HepG2 (cell line): Measurements from ENCODE around the gene SOX8. TPM values are rescaled to one million over a fixed set of nuclear protein-coding genes. Genes with fewer than 3 reads are reported as not detected.
A peak's percentile ranks its signal among the peaks of the same experiment; 100 is the strongest.

Source experiments
- ATAC-seq: fragments of 200-7000 bp; cut with Tn5 transposase; 3 replicates; pipeline ENCODE4 v1.9.1; 2020; ENCODE audit warnings: mild to moderate bottlenecking, moderate library complexity
- BruUV-seq: library from RNA; stranded (reverse); fragments of 400-500 nt; replicated peaks from 2 replicates; lab custom pipeline; 2021; lab: Mats Ljungman, UMichigan
- CTCF ChIA-PET: fragments of 300-600 bp; formaldehyde crosslinking; extraction: SDS; loops from one replicate; lab custom pipeline; 2021; ENCODE audit warnings: low total read pairs, inconsistent platforms, low intra/inter-chr PET ratio; lab: Yijun Ruan, JAX
- POLR2A ChIA-PET: fragments of 350-600 bp; sonication (Branson Sonifier 250); formaldehyde crosslinking; loops from one replicate; lab custom pipeline; 2020; ENCODE audit warnings: antibody characterized with exemption, inconsistent platforms; lab: Yijun Ruan, JAX
- DNase-seq: peaks from one replicate; pipeline ENCODE4 v3.0.0-alpha.2; 2015; ENCODE audit warnings: low spot score
- FAIRE-seq: peaks from 3 replicates; lab custom pipeline; 2011; peaks lifted over from hg19 to GRCh38; lab: Jason Lieb, UNC
- H2AFZ ChIP-seq: one replicate; pipeline ENCODE4 v1.6.1; 2011; ENCODE audit warnings: low read length, inconsistent platforms
- H3K27ac ChIP-seq: fragments of 300-600 bp; 3 replicates; pipeline ENCODE4 v1.8.0; 2011; ENCODE audit warnings: mixed run types, mild to moderate bottlenecking, mixed read lengths, low read length, inconsistent platforms; ENCODE audit not compliant: insufficient read depth; ENCODE audit errors: extremely low read length
- H3K27me3 ChIP-seq, 2 experiments: fragments of 200-600 bp in 1 of 2; 2 replicates in 1 of 2; 3 replicates in 1 of 2; pipeline versions ENCODE4 v1.6.0 to v1.8.0; 2011; ENCODE audit warnings: low read length in 2 of 2, mild to moderate bottlenecking in 2 of 2, moderate library complexity in 2 of 2, inconsistent platforms in 1 of 2; ENCODE audit not compliant: insufficient read depth in 2 of 2, control insufficient read depth in 1 of 2
- H3K36me3 ChIP-seq, 2 experiments: fragments of 200-600 bp in 1 of 2; replicated peaks in 1 of 2; 2 replicates in 1 of 2; 3 replicates in 1 of 2; pipeline versions ENCODE4 v1.5.1 to v1.8.0; 2011; ENCODE audit warnings: low read length in 2 of 2, inconsistent platforms in 1 of 2; ENCODE audit not compliant: insufficient read depth in 2 of 2, control insufficient read depth in 1 of 2
- H3K4me1 ChIP-seq: 2 replicates; pipeline ENCODE4 v1.5.1; 2012; ENCODE audit warnings: low read length, inconsistent platforms; ENCODE audit not compliant: insufficient read depth
- H3K4me2 ChIP-seq: 2 replicates; pipeline ENCODE4 v1.6.0; 2011; ENCODE audit warnings: low read depth, low read length, inconsistent platforms
- H3K4me3 ChIP-seq, 3 experiments: fragments of 200-600 bp in 1 of 3; sonication (generic), shearing (Covaris generic) in 1 of 3; replicated peaks in 1 of 3; 2 replicates each; pipeline ENCODE4 v1.5.1; 2011 to 2016; ENCODE audit warnings: low read length in 3 of 3, inconsistent platforms in 2 of 3, low read depth in 2 of 3, mild to moderate bottlenecking in 2 of 3, control low read depth in 1 of 3, mixed read lengths in 1 of 3; ENCODE audit not compliant: insufficient read depth in 1 of 3
- H3K79me2 ChIP-seq: one replicate; pipeline ENCODE4 v1.6.1; 2011; ENCODE audit warnings: low read length, inconsistent platforms; ENCODE audit not compliant: insufficient read depth
- H3K9ac ChIP-seq: 2 replicates; pipeline ENCODE4 v1.6.0; 2011; ENCODE audit warnings: mild to moderate bottlenecking, low read depth, low read length, inconsistent platforms; ENCODE audit not compliant: insufficient read depth
- H3K9me3 ChIP-seq: 2 replicates; pipeline ENCODE4 v1.5.1; 2012; ENCODE audit warnings: mild to moderate bottlenecking, low read length
- H4K20me1 ChIP-seq: 2 replicates; pipeline ENCODE4 v1.6.0; 2011; ENCODE audit warnings: inconsistent platforms, mild to moderate bottlenecking, low read length, moderate library complexity; ENCODE audit not compliant: insufficient read depth
- CC2D1A ChIP-seq: sonication (generic); formaldehyde crosslinking; IDR thresholded peaks from 2 replicates; pipeline ENCODE4 v1.8.1; 2023; ENCODE audit warnings: mild to moderate bottlenecking, missing genetic modification reagents
- ESRRA ChIP-seq: sonication (generic); formaldehyde crosslinking; IDR thresholded peaks from 2 replicates; pipeline ENCODE4 v1.5.1; 2020; ENCODE audit warnings: mild to moderate bottlenecking, low read depth, missing genetic modification reagents
- FLYWCH1 ChIP-seq: sonication (generic); formaldehyde crosslinking; IDR thresholded peaks from 2 replicates; pipeline ENCODE4 v1.8.1; 2023; ENCODE audit warnings: mild to moderate bottlenecking, missing genetic modification reagents
- FOXK1 ChIP-seq: sonication (generic); formaldehyde crosslinking; IDR thresholded peaks from 2 replicates; pipeline ENCODE4 v1.4.0; 2020; ENCODE audit warnings: low read depth, missing genetic modification reagents, borderline replicate concordance
- IRX3 ChIP-seq: sonication (generic); formaldehyde crosslinking; IDR thresholded peaks from 2 replicates; pipeline ENCODE4 v1.8.1; 2023; ENCODE audit warnings: mild to moderate bottlenecking, low read depth, missing genetic modification reagents, borderline replicate concordance
- MAX ChIP-seq: IDR thresholded peaks from 2 replicates; pipeline ENCODE4 v1.6.1; 2012; ENCODE audit warnings: inconsistent platforms
- NR2F1 ChIP-seq, 2 experiments: fragments of 450-650 bp in 1 of 2; formaldehyde crosslinking in 1 of 2; IDR thresholded peaks; 2 replicates each; pipeline versions ENCODE4 v1.5.0 to v1.6.1; 2016 to 2020; ENCODE audit warnings: mild to moderate bottlenecking in 1 of 2, missing compliant biosample characterization in 1 of 2, missing genetic modification reagents in 1 of 2, moderate library complexity in 1 of 2
- PAXIP1 ChIP-seq: sonication (generic); formaldehyde crosslinking; conservative IDR thresholded peaks from 2 replicates; pipeline ENCODE4 v1.4.0; 2020; ENCODE audit warnings: mild to moderate bottlenecking, missing genetic modification reagents, moderate library complexity
- TEAD3 ChIP-seq: optimal IDR thresholded peaks from 2 replicates; pipeline ENCODE3; 2016; ENCODE audit warnings: borderline replicate concordance
- THAP9 ChIP-seq: sonication (generic); formaldehyde crosslinking; IDR thresholded peaks from 2 replicates; pipeline ENCODE4; 2020; ENCODE audit warnings: missing genetic modification reagents, mild to moderate bottlenecking, borderline replicate concordance
- WIZ ChIP-seq: sonication (generic); formaldehyde crosslinking; IDR thresholded peaks from 2 replicates; pipeline ENCODE4 v1.5.1; 2020; ENCODE audit warnings: mild to moderate bottlenecking, missing genetic modification reagents
- XBP1 ChIP-seq: sonication (generic); formaldehyde crosslinking; IDR thresholded peaks from 2 replicates; pipeline ENCODE4 v1.5.0; 2020; ENCODE audit warnings: missing genetic modification reagents
- ZBTB8A ChIP-seq: sonication (generic); formaldehyde crosslinking; IDR thresholded peaks from 2 replicates; pipeline ENCODE4 v1.4.0; 2020; ENCODE audit warnings: mild to moderate bottlenecking, low read depth, missing genetic modification reagents, borderline replicate concordance
- ZNF224 ChIP-seq: sonication (generic); formaldehyde crosslinking; IDR thresholded peaks from 2 replicates; pipeline ENCODE4 v1.5.0; 2020; ENCODE audit warnings: mild to moderate bottlenecking, missing genetic modification reagents
- ZNF773 ChIP-seq: sonication (generic); formaldehyde crosslinking; IDR thresholded peaks from 2 replicates; pipeline ENCODE4 v1.4.0; 2020; ENCODE audit warnings: missing genetic modification reagents, borderline replicate concordance
- ZNF790 ChIP-seq: sonication (generic); formaldehyde crosslinking; IDR thresholded peaks from 2 replicates; pipeline ENCODE4 v1.8.0; 2022; ENCODE audit warnings: missing genetic modification reagents, mild to moderate bottlenecking, borderline replicate concordance
- WGBS: methylation state at CpG from one replicate; pipeline ENCODE4 v1.1.6; 2017; ENCODE audit warnings: low lambda C conversion rate; 5-methylcytosine and 5-hydroxymethylcytosine counted together
- in situ Hi-C: cut with HindIII; loops from 2 replicates; pipeline ENCODE4 v1.10.0; 2017; ENCODE audit warnings: low pct_unique_long_range_greater_than_20kb; ENCODE audit not compliant: extremely low pct_ligation_motif_present
- intact Hi-C: fragments of 100-400 bp; cut with micrococcal nuclease; formaldehyde crosslinking; loops from one replicate; pipeline ENCODE4 v1.10.0; 2022; ENCODE audit not compliant: unreplicated experiment
- polyA plus RNA-seq, 8 experiments: library from polyadenylated mRNA; depleted of rRNA in 3 of 8; stranded (reverse) in 7 of 8; unstranded in 1 of 8; fragments of >200 nt; fragmentation: Illumina TruSeq in 4 of 8; extraction: Trizol in 4 of 8; gene quantifications; 2 replicates each; pipeline versions ENCODE4 v1.2.1 to v1.2.3, GENCODE V29; 2011 to 2016; ENCODE audit warnings: low read depth in 4 of 8, missing spikeins in 1 of 8, mixed read lengths in 1 of 8; ENCODE audit not compliant: insufficient read depth in 1 of 8
- total RNA-seq, 5 experiments: library from RNA; depleted of rRNA; stranded (reverse); fragments of >200 nt; fragmentation: Illumina TruSeq; extraction: Trizol; gene quantifications; 2 replicates each; pipeline ENCODE4 v1.2.3, GENCODE V29; 2016; ENCODE audit warnings: low read depth in 1 of 5

SOX8 gene
- total and polyA plus RNA-seq, 2 of the 13 experiments (the other 11 are each of a cell fraction or from before 2014, with no cell fraction given) = 0.20 to 0.28 TPM

- intact Hi-C loops = loop anchor here (5.0 kb wide), 1 partner anchor 84 kb away; no protein-coding TSS in a partner anchor
- no peaks in the 10 kb centered on the region for H3K9me3 ChIP-seq
- POLR2A ChIA-PET = interaction anchor here (0.6 to 2.6 kb wide), 4 partner anchors 10 to 183 kb away, joined by 4 to 38 read pairs (median 6); partner anchors contain the start of genes CHTF18, RPUSD1 and SOX8
- no peak for TF ChIP-seq XBP1 (CRISPR knock-in tag)
- TF ChIP-seq CC2D1A (CRISPR knock-in tag) = no peak
- peak; percentile 97 for TF ChIP-seq TEAD3 (CRISPR knock-in tag)
- TF ChIP-seq THAP9 = peak; percentile 99
- peak; percentile 67 for TF ChIP-seq PAXIP1 (CRISPR knock-in tag)
- peak; percentile 87; the same call in 1 of the 2 replicates for TF ChIP-seq WIZ (CRISPR knock-in tag)
- TF ChIP-seq FLYWCH1 (CRISPR knock-in tag) = no peak
- TF ChIP-seq ZNF224 (CRISPR knock-in tag) = 0 out of 2 replicates have a peak, but pooled peaks have one; percentile 37
- TF ChIP-seq NR2F1 (CRISPR knock-in tag; IDR thresholded peaks at IDR 0.05) = no peak
- 0 out of 2 replicates have a peak, but pooled peaks have one; percentile 31 for TF ChIP-seq ZNF773 (CRISPR knock-in tag)
- TF ChIP-seq ESRRA (CRISPR knock-in tag) = peak; percentile 84
- peak; percentile 79 for TF ChIP-seq MAX
- TF ChIP-seq ZNF790 (CRISPR knock-in tag) = no peak
- peak; percentile 76; the same call in 1 of the 2 replicates for TF ChIP-seq ZBTB8A
- TF ChIP-seq FOXK1 (CRISPR knock-in tag) = peak; percentile 24; the same call in 1 of the 2 replicates
- no peak for TF ChIP-seq IRX3 (CRISPR knock-in tag)
Observed at GRCh38 chr16:970766-971581, 10.6 kb upstream of the SOX8 start, which contains the start of gene LMF1. Gene LMF1, minus strand, starts transcription at chr16:970984. Its CDS starts 4 bp downstream, at chr16:970980.

More at GRCh38 chr16:970766-971581, 10.6 kb upstream of the SOX8 start, which contains the start of gene LMF1:
- peak; percentile 77 for ATAC-seq
- H4K20me1 ChIP-seq = no peaks in the 10 kb centered on the region; the same call in 1 of the 2 replicates
- WGBS = 3% methylated on average over 15 of the region's 71 CpGs
- no TSS peak for BruUV-seq
- no peak within 1 kb of the TSS for H2AFZ ChIP-seq
- H3K4me2 ChIP-seq = peak within 1 kb of the TSS; percentile 99
- 0 out of 5 replicates have a peak, but pooled peaks cover 0 to 1% of the 10 kb centered on the region in 2 experiments for H3K36me3 ChIP-seq
- in situ Hi-C loops = no loop called here
- no peak for FAIRE-seq
- H3K79me2 ChIP-seq = no peaks in the 10 kb centered on the region
- H3K4me3 ChIP-seq = peak within 1 kb of the TSS; percentile 83 to 95 (median 86)
- peaks cover 65% of the 10 kb centered on the region for H3K4me1 ChIP-seq
- peak within 1 kb of the TSS; percentile 84 for H3K27ac ChIP-seq
- CTCF ChIA-PET = no interaction called here
- peak; percentile 81 for DNase-seq
- peak within 1 kb of the TSS; percentile 91 for H3K9ac ChIP-seq
- H3K27me3 ChIP-seq = peaks cover 4 to 25% of the 10 kb centered on the region in 2 experiments; a peak in 4 of 5 replicates
